ENCODE data around the gene HEMK1.
A peak's percentile ranks its signal among the peaks of the same experiment; 100 is the strongest.

HEMK1 gene

GRCh38 chr3:50599115-50599715, 29.9 kb downstream of the HEMK1 start:
- DNase-seq (ENCODE audit: extremely low read depth in 1 of 2, low read depth in 1 of 2) = no peak

GRCh38 chr3:50599716-50600118, 30.4 kb downstream of the HEMK1 start:
- no peak for DNase-seq (ENCODE audit: extremely low read depth in 1 of 2, low read depth in 1 of 2)

- DNase-seq (ENCODE audit: extremely low read depth in 1 of 2, low read depth in 1 of 2) = peak in 1 of 2 donors; percentile 53
Measured at GRCh38 chr3:50600141-50600753, 30.9 kb downstream of the HEMK1 start.

- DNase-seq (ENCODE audit: extremely low read depth in 1 of 2, low read depth in 1 of 2) = peak; percentile 93 to 95
Measured at GRCh38 chr3:50600841-50601591, 31.7 kb downstream of the HEMK1 start.

GRCh38 chr3:50602595-50603191, 33.4 kb downstream of the HEMK1 start:
- no peak for DNase-seq (ENCODE audit: extremely low read depth in 1 of 2, low read depth in 1 of 2)

- DNase-seq (ENCODE audit: extremely low read depth in 1 of 2, low read depth in 1 of 2) = no peak
Measured at GRCh38 chr3:50603261-50604109, 34.2 kb downstream of the HEMK1 start.

GRCh38 chr3:50604110-50604621, 34.8 kb downstream of the HEMK1 start:
- DNase-seq (ENCODE audit: extremely low read depth in 1 of 2, low read depth in 1 of 2) = no peak

- no peak for DNase-seq (ENCODE audit: extremely low read depth in 1 of 2, low read depth in 1 of 2)
Measured at GRCh38 chr3:50604628-50605588, 35.6 kb downstream of the HEMK1 start.

GRCh38 chr3:50605901-50606326, 36.6 kb downstream of the HEMK1 start:
- DNase-seq (ENCODE audit: extremely low read depth in 1 of 2, low read depth in 1 of 2) = no peak

- DNase-seq (ENCODE audit: extremely low read depth in 1 of 2, low read depth in 1 of 2) = no peak
Measured at GRCh38 chr3:50606596-50606995, 37.3 kb downstream of the HEMK1 start.

GRCh38 chr3:50607271-50608091, 38.2 kb downstream of the HEMK1 start:
- no peak for DNase-seq (ENCODE audit: extremely low read depth in 1 of 2, low read depth in 1 of 2)

GRCh38 chr3:50608278-50608677, 39.0 kb downstream of the HEMK1 start:
- DNase-seq (ENCODE audit: extremely low read depth in 1 of 2, low read depth in 1 of 2) = no peak

- DNase-seq (ENCODE audit: extremely low read depth in 1 of 2, low read depth in 1 of 2) = no peak
Measured at GRCh38 chr3:50609071-50609762, 39.9 kb downstream of the HEMK1 start.

- DNase-seq (ENCODE audit: extremely low read depth in 1 of 2, low read depth in 1 of 2) = no peak
Measured at GRCh38 chr3:50609763-50610085, 40.4 kb downstream of the HEMK1 start.

- DNase-seq (ENCODE audit: extremely low read depth in 1 of 2, low read depth in 1 of 2) = no peak
Measured at GRCh38 chr3:50610181-50610971, 41.1 kb downstream of the HEMK1 start.

GRCh38 chr3:50610992-50611463, 41.7 kb downstream of the HEMK1 start:
- DNase-seq (ENCODE audit: extremely low read depth in 1 of 2, low read depth in 1 of 2) = no peak

Measured in stimulated activated CD8-positive, alpha-beta memory T cell treated with anti-CD3 and anti-CD28 coated beads, Interleukin-7, amount 100 ng/mL, for 48 hours (primary cell).